ENCODE data around the gene PIGC. TPM values are rescaled to one million over a fixed set of nuclear protein-coding genes. Genes with fewer than 3 reads are reported as not detected.

The PIGC gene
- total RNA-seq, 1 donor from 2014 or later, result 22.3 TPM

GRCh38 chr1:172431721-172432192 is 12.1 kb downstream of the PIGC start:
- intact Hi-C loops (cut with micrococcal nuclease), result no loop called here

GRCh38 chr1:172431204-172431603 is 12.7 kb downstream of the PIGC start:
- intact Hi-C loops (cut with micrococcal nuclease), result no loop called here

GRCh38 chr1:172430128-172430454 is 13.8 kb downstream of the PIGC start:
- intact Hi-C loops (cut with micrococcal nuclease), result no loop called here

GRCh38 chr1:172429331-172430127 is 14.3 kb downstream of the PIGC start:
- intact Hi-C loops (cut with micrococcal nuclease), result loop anchor here (1.0 to 5.0 kb wide), 5 partner anchors 15 to 647 kb away; partner anchors contain the start of genes METTL13 and PIGC

GRCh38 chr1:172427191-172427590 is 16.7 kb downstream of the PIGC start:
- intact Hi-C loops (cut with micrococcal nuclease), result loop anchor here (1.0 to 5.0 kb wide), 3 partner anchors 28 to 645 kb away; partner anchors contain the start of gene METTL13

GRCh38 chr1:172425339-172425738 is 18.5 kb downstream of the PIGC start:
- intact Hi-C loops (cut with micrococcal nuclease), result loop anchor here (5.0 kb wide), 1 partner anchor 643 kb away; the partner anchor contains the start of gene METTL13

GRCh38 chr1:172423336-172423735 is 20.5 kb downstream of the PIGC start:
- intact Hi-C loops (cut with micrococcal nuclease), result no loop called here

GRCh38 chr1:172421974-172422604 is 21.8 kb downstream of the PIGC start:
- intact Hi-C loops (cut with micrococcal nuclease), result no loop called here

- intact Hi-C loops (cut with micrococcal nuclease), result no loop called here
Observed at GRCh38 chr1:172420385-172420784, 23.5 kb downstream of the PIGC start, which contains the start of gene C1orf105. C1orf105 (plus strand) TSS chr1:172420685; CDS start chr1:172420886, 201 bp downstream.

- intact Hi-C loops (cut with micrococcal nuclease), result no loop called here
Observed at GRCh38 chr1:172417557-172417956, 26.3 kb downstream of the PIGC start.

- intact Hi-C loops (cut with micrococcal nuclease), result no loop called here
Observed at GRCh38 chr1:172416496-172417035, 27.3 kb downstream of the PIGC start.

GRCh38 chr1:172414331-172414730 is 29.5 kb downstream of the PIGC start:
- intact Hi-C loops (cut with micrococcal nuclease), result no loop called here

GRCh38 chr1:172411791-172412338 is 32.0 kb downstream of the PIGC start:
- intact Hi-C loops (cut with micrococcal nuclease), result no loop called here

- intact Hi-C loops (cut with micrococcal nuclease), result no loop called here
Observed at GRCh38 chr1:172410027-172410426, 33.8 kb downstream of the PIGC start.

GRCh38 chr1:172408958-172409357 is 34.9 kb downstream of the PIGC start:
- intact Hi-C loops (cut with micrococcal nuclease), result no loop called here

- intact Hi-C loops (cut with micrococcal nuclease), result no loop called here
Observed at GRCh38 chr1:172406968-172407367, 36.9 kb downstream of the PIGC start.

GRCh38 chr1:172405912-172406311 is 38.0 kb downstream of the PIGC start:
- intact Hi-C loops (cut with micrococcal nuclease), result no loop called here

GRCh38 chr1:172404121-172404520 is 39.7 kb downstream of the PIGC start:
- intact Hi-C loops (cut with micrococcal nuclease), result no loop called here

- intact Hi-C loops (cut with micrococcal nuclease), result no loop called here
Observed at GRCh38 chr1:172402878-172403569, 40.8 kb downstream of the PIGC start.

GRCh38 chr1:172401892-172402291 is 42.0 kb downstream of the PIGC start:
- intact Hi-C loops (cut with micrococcal nuclease), result no loop called here

GRCh38 chr1:172401477-172401876 is 42.4 kb downstream of the PIGC start:
- intact Hi-C loops (cut with micrococcal nuclease), result no loop called here

Data from T-helper 2 cell treated with Interferon-gamma antibody and Interleukin-4, amounts not matched to agents 100 ng/mL and 5 ng/mL, for 36 hours (primary cell).